Chondrocyte (in vitro differentiated cells): ENCODE data around the gene AHI1. TPM values are rescaled to one million over a fixed set of nuclear protein-coding genes. Genes with fewer than 3 reads are reported as not detected.

ENCODE experiments used
- DNase-seq: peaks from one replicate; pipeline ENCODE4 v3.0.0; 2021; ENCODE audit warnings: mixed read lengths, low spot score
- H3K27ac Mint-ChIP-seq: one replicate; pipeline ENCODE4 v1.8.0; 2021; ENCODE audit warnings: mild to moderate bottlenecking, moderate library complexity, mixed read lengths; ENCODE audit not compliant: unreplicated experiment
- H3K27me3 Mint-ChIP-seq: 2 replicates; pipeline ENCODE4 v1.8.0; 2021; ENCODE audit warnings: low read depth, mixed read lengths
- H3K36me3 Mint-ChIP-seq: 2 replicates; pipeline ENCODE4 v1.8.0; 2021; ENCODE audit warnings: low read depth, mixed read lengths
- H3K4me1 Mint-ChIP-seq: 2 replicates; pipeline ENCODE4 v1.8.0; 2021; ENCODE audit warnings: low read depth, mild to moderate bottlenecking, mixed read lengths
- H3K4me3 Mint-ChIP-seq: one replicate; pipeline ENCODE4 v1.8.0; 2021; ENCODE audit warnings: mild to moderate bottlenecking, moderate library complexity, mixed read lengths; ENCODE audit not compliant: unreplicated experiment
- H3K9me3 Mint-ChIP-seq: 2 replicates; pipeline ENCODE4 v1.8.0; 2021; ENCODE audit warnings: low read depth, mixed read lengths
- CTCF ChIP-seq: fragments of 200-600 bp; sonication (generic); IDR thresholded peaks from 2 replicates; pipeline ENCODE4 v1.5.0; 2021; ENCODE audit warnings: antibody characterized with exemption, mild to moderate bottlenecking, moderate library complexity
- total RNA-seq: library from RNA; stranded (reverse); gene quantifications from 3 replicates; pipeline ENCODE4 v1.2.1, GENCODE V29; 2021

AHI1 gene
- total RNA-seq, 1 donor from 2014 or later = 14.8 TPM

- Mint-ChIP-seq H3K9me3 (no peaks in the 10 kb centered on the region), H3K36me3 (peaks cover 11% of the 10 kb centered on the region), H3K4me3 (no peak overlapping the region), H3K27ac (no peak overlapping the region), H3K4me1 (no peaks in the 10 kb centered on the region), H3K27me3 (no peaks in the 10 kb centered on the region)
- TF ChIP-seq CTCF = no peak
- no peak for DNase-seq
Measured at GRCh38 chr6:135282395-135282794, 215.1 kb downstream of the AHI1 start.

- H3K36me3 Mint-ChIP-seq = peaks cover 7% of the 10 kb centered on the region
- H3K4me3 Mint-ChIP-seq = no peak overlapping the region
- TF ChIP-seq CTCF = no peak
- no peaks in the 10 kb centered on the region for H3K4me1 Mint-ChIP-seq
- no peaks in the 10 kb centered on the region for H3K9me3 Mint-ChIP-seq
- no peaks in the 10 kb centered on the region for H3K27me3 Mint-ChIP-seq
- no peak for DNase-seq
- no peak overlapping the region for H3K27ac Mint-ChIP-seq
Measured at GRCh38 chr6:135281964-135282363, 215.6 kb downstream of the AHI1 start.

GRCh38 chr6:135281227-135281626 is 216.3 kb downstream of the AHI1 start:
- Mint-ChIP-seq H3K4me3 (no peak overlapping the region), H3K4me1 (no peaks in the 10 kb centered on the region), H3K27me3 (no peaks in the 10 kb centered on the region), H3K27ac (no peak overlapping the region), H3K36me3 (peaks cover 1% of the 10 kb centered on the region), H3K9me3 (no peaks in the 10 kb centered on the region)
- DNase-seq = no peak
- TF ChIP-seq CTCF = no peak

GRCh38 chr6:135280375-135281136 is 217.0 kb downstream of the AHI1 start:
- no peak overlapping the region for H3K27ac Mint-ChIP-seq
- no peak for DNase-seq
- no peak overlapping the region for H3K4me3 Mint-ChIP-seq
- no peaks in the 10 kb centered on the region for H3K27me3 Mint-ChIP-seq
- no peaks in the 10 kb centered on the region for H3K9me3 Mint-ChIP-seq
- TF ChIP-seq CTCF = no peak
- peaks cover 1% of the 10 kb centered on the region for H3K36me3 Mint-ChIP-seq
- no peaks in the 10 kb centered on the region for H3K4me1 Mint-ChIP-seq

- DNase-seq = no peak
- Mint-ChIP-seq H3K27ac (no peak overlapping the region), H3K4me1 (peaks cover 5% of the 10 kb centered on the region), H3K27me3 (no peaks in the 10 kb centered on the region), H3K36me3 (no peaks in the 10 kb centered on the region), H3K9me3 (no peaks in the 10 kb centered on the region), H3K4me3 (no peak overlapping the region)
- no peak for TF ChIP-seq CTCF
Measured at GRCh38 chr6:135277422-135277821, 220.1 kb downstream of the AHI1 start.
